ENCODE measurements around the gene FOXO6. TPM values are rescaled to one million over a fixed set of nuclear protein-coding genes. Genes with fewer than 3 reads are reported as not detected.

FOXO6 gene
- total and polyA plus RNA-seq, 2 experiments from 2014 or later, result 0.68 to 4.2 TPM

DNA sequence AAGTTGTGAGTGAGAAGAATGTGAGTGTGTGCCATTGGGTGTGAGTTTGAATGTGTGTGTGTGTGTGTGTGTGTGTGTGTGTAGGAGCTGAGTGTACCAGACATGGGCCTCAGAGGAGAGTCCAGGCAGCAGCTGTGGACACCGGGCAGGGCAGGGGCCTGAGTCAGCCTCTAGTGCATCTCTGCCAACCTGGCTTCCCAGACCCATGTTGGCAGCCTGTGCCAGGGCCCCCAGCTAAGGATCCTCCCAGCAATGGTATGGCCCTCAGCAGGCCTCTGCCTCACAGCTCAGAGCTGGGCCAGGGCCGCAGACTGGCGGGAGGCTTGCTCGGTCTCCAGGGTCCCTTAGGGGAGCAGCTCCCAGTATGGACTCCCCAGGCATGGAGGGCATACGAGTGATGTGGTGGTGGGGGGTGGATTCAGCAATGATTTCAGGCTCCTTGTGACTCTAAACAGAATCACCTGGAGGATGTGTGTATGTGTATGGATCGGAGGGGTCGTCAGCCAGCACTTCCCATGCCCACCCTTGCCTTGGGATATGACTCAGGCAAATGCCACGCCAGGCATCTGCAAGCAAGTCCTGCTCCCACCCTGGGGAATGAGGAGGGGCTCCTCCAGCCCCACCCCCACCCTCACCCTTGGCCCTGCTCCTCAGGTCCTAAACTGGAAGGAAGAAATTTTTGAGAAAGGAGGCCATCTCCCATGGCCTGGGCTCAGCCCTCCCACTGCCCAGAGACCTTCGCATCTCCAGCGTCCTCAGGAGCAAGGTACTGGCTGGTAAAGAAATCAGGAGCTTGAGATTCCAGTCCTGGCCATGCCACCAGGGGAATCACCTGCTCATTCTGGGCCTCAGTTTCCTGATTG lies 1.8 kb upstream of the FOXO6 start:
- H3F3A ChIP-seq (replicated peaks; ENCODE audit: low read depth), result 0 out of 2 replicates have a peak, but pooled peaks cover 4% of the 10 kb centered on the region
- Mint-ChIP-seq H3K4me1 (peaks cover 43% of the 10 kb centered on the region), H3K27ac (no peak overlapping the region), H3K36me3 (ENCODE audit: low read depth) (no peaks in the 10 kb centered on the region; the same call in 2 of the 3 replicates), H3K9me3 (no peaks in the 10 kb centered on the region; the same call in 2 of the 3 replicates), H3K4me3 (peak overlapping the region; percentile 72; the same call in 2 of the 3 replicates), H3K27me3 (ENCODE audit: insufficient read depth, low read depth, poor library complexity) (peaks cover 37% of the 10 kb centered on the region)
- no peaks in the 10 kb centered on the region for H3K79me2 ChIP-seq (replicated peaks; ENCODE audit: insufficient read depth)
- DNase-seq (ENCODE audit: low spot score) (no peak), ATAC-seq (no peak)
- H2AFZ ChIP-seq, result peak overlapping the region; percentile 77; the same call in 1 of the 2 replicates
- peaks cover 38% of the 10 kb centered on the region for H3K4me1 ChIP-seq (ENCODE audit: insufficient read depth)
- peak overlapping the region; percentile 87 for H3K4me2 ChIP-seq
- peak overlapping the region; percentile 63 for H3K4me3 ChIP-seq
- TF ChIP-seq JUNB (IDR thresholded peaks at IDR 0.05; ENCODE audit: unreplicated experiment), result no peak
- TF ChIP-seq POLR2AphosphoS5 (IDR thresholded peaks at IDR 0.05; ENCODE audit: low read depth), result no peak
- no peak for TF ChIP-seq STAT1 (IDR thresholded peaks at IDR 0.05; ENCODE audit: unreplicated experiment)
- no peak for TF ChIP-seq ZNF114 (CRISPR knock-in tag; IDR thresholded peaks at IDR 0.05)
- TF ChIP-seq CREB1 (CRISPR knock-in tag; IDR thresholded peaks at IDR 0.05; ENCODE audit: low read depth), result no peak
- TF ChIP-seq, protein P1, sequence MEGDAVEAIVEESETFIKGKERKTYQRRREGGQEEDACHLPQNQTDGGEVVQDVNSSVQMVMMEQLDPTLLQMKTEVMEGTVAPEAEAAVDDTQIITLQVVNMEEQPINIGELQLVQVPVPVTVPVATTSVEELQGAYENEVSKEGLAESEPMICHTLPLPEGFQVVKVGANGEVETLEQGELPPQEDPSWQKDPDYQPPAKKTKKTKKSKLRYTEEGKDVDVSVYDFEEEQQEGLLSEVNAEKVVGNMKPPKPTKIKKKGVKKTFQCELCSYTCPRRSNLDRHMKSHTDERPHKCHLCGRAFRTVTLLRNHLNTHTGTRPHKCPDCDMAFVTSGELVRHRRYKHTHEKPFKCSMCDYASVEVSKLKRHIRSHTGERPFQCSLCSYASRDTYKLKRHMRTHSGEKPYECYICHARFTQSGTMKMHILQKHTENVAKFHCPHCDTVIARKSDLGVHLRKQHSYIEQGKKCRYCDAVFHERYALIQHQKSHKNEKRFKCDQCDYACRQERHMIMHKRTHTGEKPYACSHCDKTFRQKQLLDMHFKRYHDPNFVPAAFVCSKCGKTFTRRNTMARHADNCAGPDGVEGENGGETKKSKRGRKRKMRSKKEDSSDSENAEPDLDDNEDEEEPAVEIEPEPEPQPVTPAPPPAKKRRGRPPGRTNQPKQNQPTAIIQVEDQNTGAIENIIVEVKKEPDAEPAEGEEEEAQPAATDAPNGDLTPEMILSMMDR (conservative IDR thresholded peaks at IDR 0.05; ENCODE audit: low read depth in 2 of 2), result no peak
- TF ChIP-seq, protein P2, sequence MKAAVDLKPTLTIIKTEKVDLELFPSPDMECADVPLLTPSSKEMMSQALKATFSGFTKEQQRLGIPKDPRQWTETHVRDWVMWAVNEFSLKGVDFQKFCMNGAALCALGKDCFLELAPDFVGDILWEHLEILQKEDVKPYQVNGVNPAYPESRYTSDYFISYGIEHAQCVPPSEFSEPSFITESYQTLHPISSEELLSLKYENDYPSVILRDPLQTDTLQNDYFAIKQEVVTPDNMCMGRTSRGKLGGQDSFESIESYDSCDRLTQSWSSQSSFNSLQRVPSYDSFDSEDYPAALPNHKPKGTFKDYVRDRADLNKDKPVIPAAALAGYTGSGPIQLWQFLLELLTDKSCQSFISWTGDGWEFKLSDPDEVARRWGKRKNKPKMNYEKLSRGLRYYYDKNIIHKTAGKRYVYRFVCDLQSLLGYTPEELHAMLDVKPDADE (IDR thresholded peaks at IDR 0.05), result no peak
- H3K9me2 ChIP-seq (ENCODE audit: insufficient read depth), result no peaks in the 10 kb centered on the region
- no peaks in the 10 kb centered on the region for H3K36me3 ChIP-seq (ENCODE audit: insufficient read depth)
- peaks cover 43% of the 10 kb centered on the region for H3K27me3 ChIP-seq (ENCODE audit: insufficient read depth)
- H3K27ac ChIP-seq (ENCODE audit: low read depth), result no peak overlapping the region
- H4K20me1 ChIP-seq (replicated peaks; ENCODE audit: insufficient read depth), result no peaks in the 10 kb centered on the region; the same call in 1 of the 2 replicates

DNA sequence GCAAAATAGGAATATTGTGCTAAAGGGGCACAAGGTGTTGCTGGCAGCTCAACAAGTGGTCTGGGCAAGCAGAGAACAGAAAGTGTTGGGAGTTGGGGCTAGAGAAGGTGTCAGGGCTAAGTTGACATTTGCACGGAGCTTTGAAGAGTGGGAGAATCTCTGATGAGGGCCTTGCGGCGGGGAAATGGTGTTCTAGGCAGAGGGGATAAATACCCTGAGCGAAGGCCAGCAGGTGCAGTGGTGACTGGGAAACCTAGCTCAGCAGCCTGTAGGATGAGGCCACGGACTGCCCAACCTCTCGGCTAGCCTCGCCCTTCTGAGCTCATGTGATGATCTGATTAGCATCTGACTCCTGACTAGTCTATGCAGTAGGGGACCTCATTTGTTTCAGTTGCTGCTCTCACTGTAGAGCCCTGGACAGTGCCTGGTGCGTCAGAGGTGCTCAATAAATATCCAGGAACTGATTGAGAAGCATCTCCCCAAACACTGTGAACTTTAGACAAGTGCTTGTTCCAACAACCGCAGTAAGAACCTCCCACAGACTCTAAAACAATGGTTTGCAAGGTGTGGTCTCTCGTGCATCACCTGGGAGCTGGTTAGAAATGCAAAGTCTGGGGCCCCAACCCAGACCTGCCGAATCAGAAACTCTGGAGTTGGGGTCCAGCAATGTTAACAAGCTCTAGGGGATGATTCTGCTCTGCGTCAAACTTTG lies 1.0 kb upstream of the FOXO6 start:
- peaks cover 51% of the 10 kb centered on the region for H3K4me1 Mint-ChIP-seq
- H3K4me3 Mint-ChIP-seq, result peak overlapping the region; percentile 72
- Histone ChIP-seq H3K9me2 (ENCODE audit: insufficient read depth) (no peaks in the 10 kb centered on the region), H3K79me2 (replicated peaks; ENCODE audit: insufficient read depth) (no peaks in the 10 kb centered on the region), H3K4me3 (peak overlapping the region; percentile 63), H3K4me2 (peak overlapping the region; percentile 87), H3K27me3 (ENCODE audit: insufficient read depth) (peaks cover 51% of the 10 kb centered on the region), H3K36me3 (ENCODE audit: insufficient read depth) (no peaks in the 10 kb centered on the region), H2AFZ (peak overlapping the region; percentile 77; the same call in 1 of the 2 replicates), H3K27ac (ENCODE audit: low read depth) (no peak overlapping the region), H3K4me1 (ENCODE audit: insufficient read depth) (peaks cover 39% of the 10 kb centered on the region), H4K20me1 (replicated peaks; ENCODE audit: insufficient read depth) (no peaks in the 10 kb centered on the region; the same call in 1 of the 2 replicates), H3F3A (replicated peaks; ENCODE audit: low read depth) (0 out of 2 replicates have a peak, but pooled peaks cover 4% of the 10 kb centered on the region)
- H3K9me3 Mint-ChIP-seq, result no peaks in the 10 kb centered on the region
- no peaks in the 10 kb centered on the region; the same call in 2 of the 3 replicates for H3K36me3 Mint-ChIP-seq (ENCODE audit: low read depth)
- ATAC-seq (peak; percentile 50), DNase-seq (ENCODE audit: low spot score) (peak; percentile 76)
- H3K27me3 Mint-ChIP-seq (ENCODE audit: insufficient read depth, low read depth, poor library complexity), result peaks cover 44% of the 10 kb centered on the region
- no peak for TF ChIP-seq EZH2phosphoT487 (IDR thresholded peaks at IDR 0.05; ENCODE audit: unreplicated experiment)
- TF ChIP-seq, protein P2 (IDR thresholded peaks at IDR 0.05), result no peak
- TF ChIP-seq STAT1 (IDR thresholded peaks at IDR 0.05; ENCODE audit: unreplicated experiment), result no peak
- TF ChIP-seq CREB1 (CRISPR knock-in tag; IDR thresholded peaks at IDR 0.05; ENCODE audit: low read depth), result no peak
- no peak overlapping the region for H3K27ac Mint-ChIP-seq
